Parathyroid adenoma (tissue), 2 donors: Measurements from ENCODE around the gene RAB10.

Experiments
- H2AFZ ChIP-seq: fragments of 300-600 bp; sonication (generic); one replicate; pipeline ENCODE4 v1.7.0; 2017; ENCODE audit warnings: antibody characterized with exemption, mild to moderate bottlenecking
- H3K27ac ChIP-seq: fragments of 300-600 bp; sonication (generic); one replicate; pipeline ENCODE4 v1.7.0; 2017
- H3K27me3 ChIP-seq: fragments of 300-600 bp; sonication (generic); one replicate; pipeline ENCODE4 v1.7.0; 2017; ENCODE audit warnings: low read length; ENCODE audit not compliant: control insufficient read depth, insufficient read depth
- H3K36me3 ChIP-seq: fragments of 300-600 bp; sonication (generic); one replicate; pipeline ENCODE4 v1.7.0; 2017; ENCODE audit warnings: low read length; ENCODE audit not compliant: control insufficient read depth, insufficient read depth
- H3K4me1 ChIP-seq: fragments of 300-600 bp; sonication (generic); one replicate; pipeline ENCODE4 v1.7.0; 2017; ENCODE audit warnings: control low read depth
- H3K4me2 ChIP-seq: fragments of 300-600 bp; sonication (generic); one replicate; pipeline ENCODE4 v1.7.0; 2017; ENCODE audit warnings: low read length
- H3K4me3 ChIP-seq: fragments of 300-600 bp; sonication (generic); one replicate; pipeline ENCODE4 v1.7.0; 2017; ENCODE audit warnings: low read depth, low read length
- H3K79me2 ChIP-seq: fragments of 300-600 bp; sonication (generic); one replicate; pipeline ENCODE4 v1.7.0; 2017; ENCODE audit warnings: control low read depth
- H3K9ac ChIP-seq: fragments of 300-600 bp; sonication (generic); one replicate; pipeline ENCODE4 v1.7.0; 2017; ENCODE audit warnings: mild to moderate bottlenecking
- H3K9me3 ChIP-seq: fragments of 300-600 bp; sonication (generic); one replicate; pipeline ENCODE4 v1.7.0; 2017; ENCODE audit warnings: low read length; ENCODE audit not compliant: control insufficient read depth
- TF ChIP-seq, protein P1 (sequence below): fragments of 300-600 bp; sonication (generic); IDR thresholded peaks from one replicate; pipeline ENCODE4 v1.7.0; 2017; ENCODE audit warnings: antibody characterized with exemption, mild to moderate bottlenecking
- donor health status: primary hyperparathyroidism.

RAB10 gene

DNA sequence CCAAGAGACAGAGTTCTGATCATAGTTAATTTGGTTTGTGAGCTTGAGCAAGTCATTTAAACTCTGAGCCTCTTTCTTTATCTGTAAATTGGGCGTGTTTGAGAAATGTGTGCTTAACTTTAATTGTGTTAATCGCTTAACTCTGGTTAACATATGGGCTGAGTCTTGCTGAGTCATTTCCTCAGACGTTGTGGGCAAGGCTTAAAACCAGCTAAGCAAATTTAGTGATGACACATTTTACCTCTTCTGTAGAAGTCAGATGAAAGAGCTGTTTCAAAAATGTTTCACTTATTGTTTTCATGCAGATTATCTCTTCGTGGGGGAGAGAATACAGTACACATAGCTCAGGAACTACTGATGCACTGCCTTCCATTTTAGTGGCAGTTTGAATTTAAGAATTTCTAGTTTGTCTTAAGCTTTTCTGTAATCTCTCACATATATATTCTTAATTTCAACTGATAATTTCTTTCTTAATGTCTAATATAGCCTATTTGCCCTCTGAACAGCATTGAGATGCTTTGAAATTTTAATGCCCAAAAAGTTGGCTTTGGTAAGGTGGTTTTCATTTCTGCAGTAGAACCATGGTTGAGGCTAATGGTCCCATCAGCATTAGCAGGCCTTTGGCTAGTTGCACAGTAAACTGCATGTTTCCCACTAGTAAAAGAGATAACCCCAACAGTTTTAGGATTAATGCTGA is 34.9 kb downstream of the RAB10 start:
- no peaks in the 10 kb centered on the region for H3K36me3 ChIP-seq
- H3K79me2 ChIP-seq, result peaks cover 64% of the 10 kb centered on the region
- peaks cover 13% of the 10 kb centered on the region for H3K4me1 ChIP-seq
- H3K9ac ChIP-seq, result no peak overlapping the region
- no peaks in the 10 kb centered on the region for H3K27me3 ChIP-seq
- no peak overlapping the region for H3K4me3 ChIP-seq
- no peak overlapping the region for H3K4me2 ChIP-seq
- TF ChIP-seq, protein P1, sequence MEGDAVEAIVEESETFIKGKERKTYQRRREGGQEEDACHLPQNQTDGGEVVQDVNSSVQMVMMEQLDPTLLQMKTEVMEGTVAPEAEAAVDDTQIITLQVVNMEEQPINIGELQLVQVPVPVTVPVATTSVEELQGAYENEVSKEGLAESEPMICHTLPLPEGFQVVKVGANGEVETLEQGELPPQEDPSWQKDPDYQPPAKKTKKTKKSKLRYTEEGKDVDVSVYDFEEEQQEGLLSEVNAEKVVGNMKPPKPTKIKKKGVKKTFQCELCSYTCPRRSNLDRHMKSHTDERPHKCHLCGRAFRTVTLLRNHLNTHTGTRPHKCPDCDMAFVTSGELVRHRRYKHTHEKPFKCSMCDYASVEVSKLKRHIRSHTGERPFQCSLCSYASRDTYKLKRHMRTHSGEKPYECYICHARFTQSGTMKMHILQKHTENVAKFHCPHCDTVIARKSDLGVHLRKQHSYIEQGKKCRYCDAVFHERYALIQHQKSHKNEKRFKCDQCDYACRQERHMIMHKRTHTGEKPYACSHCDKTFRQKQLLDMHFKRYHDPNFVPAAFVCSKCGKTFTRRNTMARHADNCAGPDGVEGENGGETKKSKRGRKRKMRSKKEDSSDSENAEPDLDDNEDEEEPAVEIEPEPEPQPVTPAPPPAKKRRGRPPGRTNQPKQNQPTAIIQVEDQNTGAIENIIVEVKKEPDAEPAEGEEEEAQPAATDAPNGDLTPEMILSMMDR, result no peak
- no peak overlapping the region for H3K27ac ChIP-seq
- no peaks in the 10 kb centered on the region for H3K9me3 ChIP-seq
- H2AFZ ChIP-seq, result no peak overlapping the region

DNA sequence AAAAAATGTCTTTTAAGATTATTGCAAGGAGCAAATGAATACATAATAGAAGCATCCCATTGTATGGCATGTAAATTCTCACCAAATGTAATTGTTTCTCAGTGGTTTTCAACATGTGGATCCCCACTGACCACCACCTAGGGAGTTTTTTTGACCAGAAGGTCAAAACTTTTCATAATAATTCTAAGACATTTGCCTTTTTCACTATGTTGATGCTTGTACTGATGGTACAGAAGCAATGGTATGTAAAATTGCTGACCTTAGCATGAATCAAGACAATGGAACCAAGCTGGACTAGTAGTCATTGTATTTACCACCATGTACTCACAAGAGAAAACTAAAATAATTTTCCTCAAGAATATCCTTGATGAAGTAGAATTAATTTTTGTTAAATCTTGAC is 36.8 kb downstream of the RAB10 start:
- Histone ChIP-seq H3K79me2 (peaks cover 59% of the 10 kb centered on the region), H3K4me1 (peaks cover 19% of the 10 kb centered on the region), H3K9ac (no peak overlapping the region), H3K9me3 (no peaks in the 10 kb centered on the region), H2AFZ (no peak overlapping the region), H3K27ac (no peak overlapping the region), H3K36me3 (no peaks in the 10 kb centered on the region), H3K27me3 (no peaks in the 10 kb centered on the region), H3K4me2 (no peak overlapping the region), H3K4me3 (no peak overlapping the region)
- TF ChIP-seq, protein P1, result no peak

DNA sequence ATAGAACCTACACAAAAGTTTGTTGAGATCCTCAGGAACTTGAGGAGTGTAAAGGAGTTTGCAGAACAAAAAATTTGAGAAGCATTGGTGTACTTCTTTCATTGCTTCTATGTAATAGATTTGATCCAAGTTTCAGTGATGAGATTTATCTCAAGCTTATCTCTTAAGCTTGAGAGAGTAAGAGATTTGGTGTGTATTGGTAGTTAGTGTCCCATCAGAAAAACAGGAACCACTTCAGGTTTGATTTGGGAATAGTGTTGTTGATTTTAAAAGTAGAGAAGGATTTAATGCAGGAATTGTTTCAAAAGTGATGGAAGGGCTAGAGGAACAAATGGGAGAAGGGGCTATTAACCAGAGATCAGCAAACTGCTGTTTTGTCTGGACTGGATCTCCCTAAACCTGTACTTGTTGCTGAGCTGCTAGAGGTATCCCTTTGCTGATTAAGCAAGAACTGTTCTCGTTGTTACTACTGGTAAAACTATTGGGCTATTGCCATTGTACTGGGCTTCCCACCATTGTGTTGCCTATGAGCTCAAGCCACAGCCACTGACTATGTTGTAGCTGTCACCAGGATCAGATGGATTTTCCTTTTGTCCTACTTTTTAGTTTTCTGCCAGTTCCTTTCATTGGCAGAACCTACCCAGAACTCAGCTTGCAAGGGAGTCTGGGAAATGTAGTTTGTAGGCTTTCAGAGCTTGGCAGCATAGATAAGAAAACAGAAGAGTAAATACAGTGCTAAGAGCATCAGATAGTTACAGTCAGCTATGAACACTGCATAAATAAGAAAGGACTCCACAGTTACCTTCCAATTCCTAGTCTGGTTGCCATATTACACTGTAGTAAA is 39.3 kb downstream of the RAB10 start:
- Histone ChIP-seq H3K27ac (no peak overlapping the region), H3K4me3 (no peak overlapping the region), H3K27me3 (no peaks in the 10 kb centered on the region), H3K9ac (no peak overlapping the region), H3K4me2 (no peak overlapping the region), H3K79me2 (peaks cover 52% of the 10 kb centered on the region), H3K36me3 (no peaks in the 10 kb centered on the region), H3K4me1 (peaks cover 23% of the 10 kb centered on the region), H3K9me3 (no peaks in the 10 kb centered on the region), H2AFZ (no peak overlapping the region)
- TF ChIP-seq, protein P1, result no peak

DNA sequence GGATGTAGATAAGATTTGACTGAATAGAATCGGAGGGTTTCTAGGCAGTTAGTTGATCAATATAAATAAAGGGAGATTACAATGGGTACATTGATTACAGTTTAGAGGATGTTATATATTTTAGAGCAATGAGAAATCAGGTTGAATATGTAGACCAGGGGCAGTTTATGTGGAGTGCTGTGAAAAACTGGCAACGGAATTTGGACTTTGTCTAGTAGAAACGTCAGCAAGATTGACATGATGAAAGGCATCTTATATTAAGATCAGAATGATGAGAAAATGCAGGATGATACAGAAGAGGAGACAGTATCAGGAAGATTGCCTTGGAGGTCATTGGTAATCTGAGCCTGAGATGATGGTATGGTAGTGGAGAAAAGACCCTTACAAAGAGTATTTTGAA is 39.9 kb downstream of the RAB10 start:
- H3K36me3 ChIP-seq, result no peaks in the 10 kb centered on the region
- no peak overlapping the region for H2AFZ ChIP-seq
- TF ChIP-seq, protein P1, result no peak
- no peak overlapping the region for H3K4me2 ChIP-seq
- H3K79me2 ChIP-seq, result peaks cover 58% of the 10 kb centered on the region
- H3K9me3 ChIP-seq, result no peaks in the 10 kb centered on the region
- H3K27ac ChIP-seq, result no peak overlapping the region
- no peak overlapping the region for H3K9ac ChIP-seq
- no peak overlapping the region for H3K4me3 ChIP-seq
- H3K27me3 ChIP-seq, result no peaks in the 10 kb centered on the region
- peaks cover 23% of the 10 kb centered on the region for H3K4me1 ChIP-seq
